Measurements from ENCODE around the gene FAM43B.

Gene FAM43B

DNA sequence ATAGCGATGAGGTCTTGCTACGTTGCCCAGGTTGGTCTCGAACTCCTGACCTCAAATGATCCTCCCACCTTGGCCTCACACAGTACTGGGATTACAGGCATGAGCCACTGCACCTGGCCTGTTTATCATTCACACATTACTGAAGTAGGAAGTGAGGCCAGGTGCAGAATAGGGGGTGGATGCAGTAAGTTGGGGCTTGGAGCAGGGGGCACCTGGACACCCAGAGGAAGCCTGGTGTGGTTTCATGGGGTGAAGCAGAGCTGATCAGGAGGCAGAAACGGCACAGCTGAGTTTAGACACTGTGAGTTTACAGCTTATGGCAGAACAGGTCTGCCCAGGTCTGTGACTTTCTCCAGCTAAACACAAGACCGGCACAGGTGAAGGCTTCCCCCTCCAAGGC lies 41.4 kb downstream of the FAM43B start:
- DNase-seq = no peak

DNA sequence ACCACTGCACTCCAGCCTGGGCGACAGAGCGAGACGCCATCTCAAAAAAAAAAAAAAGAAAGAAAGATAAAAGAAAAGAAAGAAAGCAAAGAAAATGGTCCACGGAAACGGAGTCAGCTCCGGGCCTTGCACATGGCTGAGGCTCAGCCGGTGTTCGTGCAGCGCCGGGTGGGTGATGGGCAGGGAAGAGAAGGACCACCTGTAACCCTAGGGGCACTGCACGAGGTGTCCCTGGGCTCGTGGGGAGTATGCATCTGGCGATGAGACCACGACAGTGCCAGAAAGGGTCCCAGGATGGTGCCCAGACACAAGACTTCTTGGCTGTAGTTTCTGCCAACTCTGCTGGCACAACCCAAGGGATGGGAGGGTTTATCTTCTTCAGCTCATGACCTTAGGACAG lies 42.4 kb downstream of the FAM43B start:
- DNase-seq = no peak

DNA sequence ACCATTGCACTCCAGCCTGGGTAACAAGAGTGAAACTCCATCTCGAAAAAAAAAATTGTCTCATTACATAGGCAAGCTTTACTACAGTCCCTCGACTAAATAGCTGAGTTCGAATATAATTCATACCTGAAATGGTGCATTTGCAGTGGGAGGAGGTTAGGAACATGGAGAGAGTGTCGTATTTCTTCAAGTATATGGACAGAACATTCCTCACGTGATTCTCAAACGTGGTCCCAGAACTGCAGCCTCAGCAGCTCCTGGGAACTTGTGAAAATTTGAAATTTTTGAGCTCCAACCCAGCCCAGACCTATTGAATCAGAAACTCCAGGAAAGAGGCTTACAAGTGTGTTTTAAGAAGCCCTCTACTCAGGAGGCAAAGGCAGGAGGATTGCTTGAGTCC lies 43.7 kb downstream of the FAM43B start:
- no peak for DNase-seq

DNA sequence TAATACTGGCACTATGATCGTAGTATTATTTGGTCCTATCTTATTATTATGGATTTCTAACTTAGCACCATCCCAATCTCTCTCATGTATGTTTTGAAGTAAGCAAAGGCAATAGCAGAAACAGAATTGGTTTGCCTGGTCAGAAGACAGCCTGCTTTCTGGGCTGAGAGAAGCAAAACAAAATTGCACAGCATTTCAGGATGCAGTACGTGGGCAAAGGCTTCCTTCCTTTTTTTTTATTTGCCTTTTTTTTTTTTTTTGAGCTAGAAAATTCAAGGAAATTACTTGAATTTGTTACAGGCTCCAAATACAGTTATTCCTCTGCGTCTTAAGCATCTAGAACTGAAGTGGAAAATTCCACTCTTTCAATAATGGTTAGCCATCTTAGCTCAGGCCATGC lies 45.3 kb downstream of the FAM43B start:
- no peak for DNase-seq

DNA sequence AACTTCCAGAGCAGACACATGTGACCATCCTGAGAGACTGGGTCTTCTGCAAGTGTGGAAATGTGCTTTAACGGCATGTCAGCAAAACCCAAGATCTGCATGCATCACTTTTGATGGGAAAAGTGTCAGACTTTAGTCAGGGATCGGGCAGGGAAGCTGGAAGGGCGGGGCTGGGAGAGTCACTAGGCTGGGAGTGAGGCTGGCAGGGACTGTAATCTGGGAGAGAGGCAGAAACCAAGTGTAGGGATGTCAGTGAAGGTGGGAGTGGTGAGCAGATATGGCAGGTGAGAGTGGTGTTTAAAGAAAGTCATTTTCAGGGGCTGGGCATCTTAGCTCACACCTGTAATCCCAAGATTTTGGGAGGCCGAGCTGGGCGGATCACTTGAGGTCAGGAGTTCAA lies 47.8 kb downstream of the FAM43B start:
- DNase-seq = no peak

DNA sequence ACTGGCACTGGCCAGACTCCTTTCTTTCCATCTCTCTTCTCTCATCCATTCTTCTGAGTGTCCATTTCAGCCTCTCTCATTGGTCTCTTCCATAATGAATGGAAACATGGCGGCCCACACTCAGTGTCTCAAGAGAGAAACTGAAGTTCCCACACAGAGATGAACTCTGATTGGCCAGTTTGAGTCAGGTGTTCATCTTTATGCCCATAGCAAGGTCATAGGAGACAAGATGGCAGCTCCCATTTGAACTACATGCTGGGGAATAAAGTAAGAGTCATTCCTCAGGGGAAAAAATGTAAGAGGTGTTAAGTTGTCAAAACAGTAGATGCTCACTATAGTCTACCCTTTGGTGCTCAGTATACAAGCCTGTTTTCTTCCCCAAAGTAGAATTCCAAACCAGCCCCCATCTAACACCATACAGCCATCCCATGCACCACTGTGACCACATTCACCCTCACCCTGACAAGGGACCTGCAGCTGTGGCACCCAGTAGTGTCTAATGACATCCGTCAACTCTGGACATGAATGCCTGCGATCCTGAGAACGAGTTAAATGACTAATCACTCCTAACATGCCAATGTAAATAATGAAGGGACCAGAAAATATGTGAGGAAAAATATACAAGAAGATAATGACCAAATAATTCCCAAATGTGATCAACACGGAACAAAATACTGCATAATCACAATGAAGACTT lies 48.9 kb downstream of the FAM43B start:
- no peak for DNase-seq

DNA sequence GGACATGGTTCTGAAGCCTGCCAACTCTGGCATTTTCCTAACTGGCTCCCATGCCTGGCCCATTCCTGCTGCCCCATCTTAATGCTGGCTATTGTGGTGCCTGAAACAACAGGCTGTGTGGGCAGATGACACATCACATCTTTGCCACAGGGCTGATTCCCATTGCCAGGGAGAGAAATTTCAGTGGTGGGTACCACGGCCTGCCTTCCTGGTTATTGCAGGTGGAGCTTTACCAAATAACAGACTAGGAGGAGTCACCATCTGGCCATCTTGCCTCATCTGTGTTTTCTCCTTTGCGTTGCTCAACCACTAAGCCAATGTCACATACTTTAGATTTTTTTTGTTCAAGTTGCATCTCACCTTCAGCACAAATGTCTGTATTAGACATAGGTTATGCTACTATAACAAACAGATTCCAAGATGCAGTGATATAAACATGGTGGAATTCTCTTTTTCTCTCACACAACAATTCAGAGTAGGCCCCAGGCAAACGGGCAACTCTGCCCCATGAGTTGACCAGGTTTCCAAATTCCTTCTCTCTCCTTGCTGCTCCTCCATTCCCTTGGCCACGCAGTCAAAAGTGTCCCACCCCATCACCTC lies 50.6 kb downstream of the FAM43B start:
- DNase-seq = no peak

DNA sequence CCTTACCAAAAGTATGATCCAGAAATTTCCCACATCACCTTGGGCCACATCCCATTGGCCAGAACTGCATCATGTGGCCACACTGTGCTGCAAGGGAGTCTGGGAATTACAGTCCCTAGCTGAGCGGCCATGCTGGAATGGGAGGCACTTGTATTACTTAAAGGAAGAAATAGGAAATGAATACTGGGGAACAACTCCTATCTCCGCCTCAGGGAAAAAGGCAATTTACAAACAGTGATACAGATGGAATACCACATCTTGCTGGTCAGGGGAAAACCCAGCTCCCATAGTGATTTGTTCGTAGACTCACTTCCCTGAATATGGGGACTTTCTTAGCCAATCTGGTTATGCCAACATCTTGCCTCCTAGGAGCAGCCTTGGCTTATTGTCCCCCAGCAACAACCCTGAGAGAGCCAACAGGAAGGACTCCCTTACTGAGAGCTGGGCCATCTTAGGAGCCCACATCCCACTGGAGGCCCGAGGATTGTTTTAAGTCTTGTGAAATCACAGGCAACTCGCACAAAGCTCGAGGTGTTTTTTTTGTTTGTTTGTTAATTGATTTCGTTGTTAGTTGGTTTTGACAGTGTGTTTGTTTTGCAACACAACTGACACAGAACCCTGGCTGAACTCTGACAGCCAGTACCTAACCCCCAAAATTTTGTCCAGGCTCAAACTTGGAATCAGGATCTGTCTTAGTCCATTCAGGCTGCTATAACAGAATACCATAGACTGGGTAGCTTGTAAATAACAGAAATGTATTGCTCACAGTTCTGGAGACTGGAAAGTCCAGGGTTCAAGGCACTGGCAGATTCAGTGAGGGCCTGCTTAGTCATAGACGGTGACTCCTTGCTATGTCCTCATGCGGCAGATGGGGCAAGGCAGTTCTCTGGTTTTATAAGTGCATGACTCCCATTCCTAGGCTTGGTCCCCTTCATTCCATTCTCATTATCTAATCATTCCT lies 51.4 kb downstream of the FAM43B start:
- DNase-seq = no peak
